ENCODE data around the gene IFITM5.

DNA sequence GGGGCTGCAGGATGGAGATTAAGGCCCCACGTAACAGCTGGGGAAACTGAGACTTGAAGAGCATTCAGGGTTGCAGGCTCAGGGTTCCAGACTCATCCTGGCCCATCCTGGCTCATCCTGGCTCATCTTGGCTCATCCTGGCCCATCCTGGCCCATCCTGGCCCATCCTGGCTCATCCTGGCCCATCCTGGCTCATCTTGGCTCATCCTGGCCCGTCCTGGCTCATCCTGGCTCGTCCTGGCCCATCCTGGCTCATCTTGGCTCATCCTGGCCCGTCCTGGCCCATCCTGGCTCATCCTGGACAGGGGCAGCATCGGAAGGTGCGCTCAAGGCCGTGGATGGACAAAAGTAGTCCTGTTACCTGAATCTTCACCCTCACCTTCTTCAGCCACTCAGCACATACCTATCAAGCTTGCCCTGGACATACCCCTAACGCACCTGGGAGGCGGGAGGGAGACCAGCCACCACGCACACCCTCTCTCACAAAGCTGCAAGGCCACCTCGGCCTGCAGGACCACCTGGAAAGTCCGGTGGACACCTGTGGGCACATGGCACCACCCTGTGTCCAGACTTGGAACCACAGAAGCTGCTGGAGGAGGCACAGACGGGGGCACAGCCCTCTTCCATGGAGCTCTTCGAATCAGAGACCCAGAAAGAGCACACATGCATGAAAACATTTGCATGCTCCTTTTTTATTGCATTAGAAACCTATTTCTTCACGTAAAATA, 41.4 kb downstream of the IFITM5 start:
- TF ChIP-seq, protein P1, sequence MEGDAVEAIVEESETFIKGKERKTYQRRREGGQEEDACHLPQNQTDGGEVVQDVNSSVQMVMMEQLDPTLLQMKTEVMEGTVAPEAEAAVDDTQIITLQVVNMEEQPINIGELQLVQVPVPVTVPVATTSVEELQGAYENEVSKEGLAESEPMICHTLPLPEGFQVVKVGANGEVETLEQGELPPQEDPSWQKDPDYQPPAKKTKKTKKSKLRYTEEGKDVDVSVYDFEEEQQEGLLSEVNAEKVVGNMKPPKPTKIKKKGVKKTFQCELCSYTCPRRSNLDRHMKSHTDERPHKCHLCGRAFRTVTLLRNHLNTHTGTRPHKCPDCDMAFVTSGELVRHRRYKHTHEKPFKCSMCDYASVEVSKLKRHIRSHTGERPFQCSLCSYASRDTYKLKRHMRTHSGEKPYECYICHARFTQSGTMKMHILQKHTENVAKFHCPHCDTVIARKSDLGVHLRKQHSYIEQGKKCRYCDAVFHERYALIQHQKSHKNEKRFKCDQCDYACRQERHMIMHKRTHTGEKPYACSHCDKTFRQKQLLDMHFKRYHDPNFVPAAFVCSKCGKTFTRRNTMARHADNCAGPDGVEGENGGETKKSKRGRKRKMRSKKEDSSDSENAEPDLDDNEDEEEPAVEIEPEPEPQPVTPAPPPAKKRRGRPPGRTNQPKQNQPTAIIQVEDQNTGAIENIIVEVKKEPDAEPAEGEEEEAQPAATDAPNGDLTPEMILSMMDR (IDR thresholded peaks at IDR 0.05), result no peak
- TF ChIP-seq POLR2A (IDR thresholded peaks at IDR 0.05), result no peak

Measured in thyroid gland (tissue), 4 donors.